Stomach smooth muscle (tissue), 2 donors: Measurements from ENCODE around the gene PDLIM7.

Source experiments
- H3K27ac ChIP-seq: one replicate; pipeline ENCODE4 v1.7.0; 2013; ENCODE audit warnings: mild to moderate bottlenecking, low read length, inconsistent platforms
- H3K27me3 ChIP-seq, 2 donors: one replicate each; pipeline ENCODE4 v1.7.0; 2013; ENCODE audit warnings: low read length in 2 of 2; ENCODE audit not compliant: insufficient read depth in 2 of 2, control insufficient read depth in 1 of 2
- H3K36me3 ChIP-seq, 2 donors: one replicate each; pipeline ENCODE4 v1.7.0; 2013; ENCODE audit warnings: low read length in 2 of 2; ENCODE audit not compliant: control insufficient read depth in 2 of 2, insufficient read depth in 2 of 2
- H3K4me1 ChIP-seq: one replicate; pipeline ENCODE4 v1.7.0; 2013; ENCODE audit warnings: low read length; ENCODE audit not compliant: control insufficient read depth, insufficient read depth
- H3K4me3 ChIP-seq, 2 donors: one replicate each; pipeline ENCODE4 v1.7.0; 2013; ENCODE audit warnings: low read length in 2 of 2
- H3K9ac ChIP-seq, 2 donors: one replicate each; pipeline ENCODE4 v1.7.0; 2013; ENCODE audit warnings: low read length in 2 of 2, mild to moderate bottlenecking in 1 of 2
- H3K9me3 ChIP-seq, 2 donors: one replicate each; pipeline ENCODE4 v1.7.0; 2013; ENCODE audit warnings: low read length in 2 of 2; ENCODE audit not compliant: control insufficient read depth in 2 of 2
- donor health status: healthy.
- donor health status: Pancreatic carcinoma.

PDLIM7 gene

DNA sequence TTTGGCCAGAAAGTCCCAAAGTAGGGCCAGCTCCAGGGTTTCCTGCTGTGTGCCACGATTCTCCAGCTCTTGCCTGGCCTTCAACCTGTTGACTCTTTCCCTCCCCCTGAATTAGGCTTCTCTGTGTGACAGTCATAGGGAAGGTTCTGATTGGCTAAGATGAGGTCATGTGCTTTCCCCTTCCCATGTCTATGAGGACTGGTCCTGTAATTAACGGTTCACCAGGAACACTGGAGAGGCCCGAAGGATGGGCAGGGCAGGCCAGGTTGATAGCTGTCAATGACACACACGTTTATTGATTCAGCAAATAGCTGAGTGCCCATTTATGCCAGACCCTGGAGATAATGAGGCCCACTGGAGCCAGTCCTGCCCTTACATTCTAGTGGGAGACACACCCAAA, 59.8 kb downstream of the PDLIM7 start:
- H3K36me3 ChIP-seq: peaks cover 18 to 33% of the 10 kb centered on the region in 2 donors
- H3K4me3 ChIP-seq: no peak overlapping the region
- H3K9me3 ChIP-seq: no peaks in the 10 kb centered on the region
- H3K4me1 ChIP-seq: peaks cover 3% of the 10 kb centered on the region
- H3K27me3 ChIP-seq: no peaks in the 10 kb centered on the region
- no peak overlapping the region for H3K27ac ChIP-seq
- H3K9ac ChIP-seq: no peak overlapping the region

DNA sequence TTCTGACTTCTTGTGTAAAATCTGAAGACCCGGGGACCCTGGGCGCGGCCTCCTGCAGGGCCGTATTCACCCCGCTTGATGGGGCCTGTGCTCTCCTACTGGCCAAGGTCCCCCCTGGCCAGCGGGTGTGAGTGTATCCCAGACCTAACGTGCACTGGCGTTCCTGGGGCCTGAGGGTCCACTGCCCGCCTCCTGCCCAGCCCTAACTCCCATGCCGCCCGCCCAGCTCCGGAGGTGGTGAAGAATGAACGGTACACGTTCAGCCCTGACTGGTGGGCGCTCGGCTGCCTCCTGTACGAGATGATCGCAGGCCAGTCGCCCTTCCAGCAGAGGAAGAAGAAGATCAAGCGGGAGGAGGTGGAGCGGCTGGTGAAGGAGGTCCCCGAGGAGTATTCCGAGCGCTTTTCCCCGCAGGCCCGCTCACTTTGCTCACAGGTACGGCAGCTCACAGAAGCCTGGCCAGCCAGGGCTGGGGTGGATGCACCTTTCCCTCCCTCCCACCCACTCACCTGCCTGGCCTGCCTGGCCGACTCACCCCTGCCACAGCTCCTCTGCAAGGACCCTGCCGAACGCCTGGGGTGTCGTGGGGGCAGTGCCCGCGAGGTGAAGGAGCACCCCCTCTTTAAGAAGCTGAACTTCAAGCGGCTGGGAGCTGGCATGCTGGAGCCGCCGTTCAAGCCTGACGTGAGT, 61.4 kb downstream of the PDLIM7 start:
- peaks cover 18 to 40% of the 10 kb centered on the region in 2 donors for H3K36me3 ChIP-seq
- H3K4me1 ChIP-seq: peaks cover 16% of the 10 kb centered on the region

DNA sequence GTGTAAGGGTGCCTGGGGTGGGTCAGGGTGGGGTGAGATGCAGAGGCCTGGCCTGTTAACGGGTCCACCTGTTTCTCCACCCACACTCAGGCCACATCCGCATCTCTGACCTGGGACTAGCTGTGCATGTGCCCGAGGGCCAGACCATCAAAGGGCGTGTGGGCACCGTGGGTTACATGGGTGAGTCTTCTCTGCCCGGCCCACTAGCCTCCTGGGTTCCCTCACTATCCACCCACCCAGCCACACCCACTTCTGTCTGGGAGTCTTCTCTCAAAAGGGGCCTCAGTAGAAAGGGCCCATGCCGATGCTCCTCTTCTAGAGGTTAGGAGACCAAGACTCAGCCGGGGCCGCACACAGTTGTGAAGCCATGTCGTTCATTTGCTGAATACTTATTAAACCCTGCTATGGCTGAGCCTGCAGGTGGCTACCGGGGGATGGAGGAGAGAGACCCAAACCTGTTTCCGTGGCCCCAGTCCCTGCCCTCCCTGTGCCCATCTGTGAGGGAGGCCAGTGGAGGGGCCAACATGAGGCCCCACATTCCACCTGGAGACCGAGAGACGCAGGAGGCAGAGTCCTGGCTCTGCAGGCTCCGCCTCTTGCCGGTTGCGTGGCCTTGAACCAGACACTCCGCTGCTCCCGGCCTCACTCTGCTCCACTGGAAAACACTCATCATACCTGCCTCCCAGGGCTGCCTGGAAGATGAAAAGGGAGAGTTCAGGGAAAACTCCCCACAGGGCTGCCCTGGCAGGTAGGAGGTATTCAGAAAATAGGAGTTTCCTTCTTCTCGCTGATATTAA, 62.3 kb downstream of the PDLIM7 start:
- no peak overlapping the region for H3K4me3 ChIP-seq
- H3K27ac ChIP-seq: no peak overlapping the region
- H3K36me3 ChIP-seq: peaks cover 18 to 40% of the 10 kb centered on the region in 2 donors
- H3K4me1 ChIP-seq: peaks cover 20% of the 10 kb centered on the region
- H3K27me3 ChIP-seq: no peaks in the 10 kb centered on the region
- H3K9me3 ChIP-seq: no peaks in the 10 kb centered on the region
- H3K9ac ChIP-seq: no peak overlapping the region

More for the DNA sequence above, 61.4 kb downstream of the PDLIM7 start:
- H3K9me3 ChIP-seq: no peaks in the 10 kb centered on the region
- H3K4me3 ChIP-seq: no peak overlapping the region
- no peaks in the 10 kb centered on the region for H3K27me3 ChIP-seq
- H3K9ac ChIP-seq: no peak overlapping the region
- no peak overlapping the region for H3K27ac ChIP-seq

DNA sequence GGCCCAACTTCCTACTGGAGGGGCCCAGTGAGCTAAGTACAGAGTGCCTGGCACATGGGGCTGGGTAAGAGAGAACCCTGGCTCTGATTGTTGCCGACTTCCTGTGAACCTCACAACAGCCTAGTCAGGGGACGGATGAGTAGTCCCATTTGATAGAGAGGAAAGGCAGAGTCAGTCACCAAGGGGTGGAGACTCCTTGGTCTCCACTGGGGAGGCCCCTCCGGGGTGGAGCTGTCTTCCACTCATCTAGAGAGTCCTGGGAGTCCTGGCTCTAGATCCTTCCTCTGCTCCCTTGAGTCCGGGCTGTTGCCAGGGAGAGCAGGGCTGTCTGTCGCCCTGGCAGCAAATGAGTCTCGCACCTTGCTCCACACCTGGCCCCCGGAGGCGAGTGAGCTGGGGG, 63.0 kb downstream of the PDLIM7 start:
- H3K36me3 ChIP-seq: peaks cover 18 to 39% of the 10 kb centered on the region in 2 donors
- H3K4me3 ChIP-seq: no peak overlapping the region
- peaks cover 20% of the 10 kb centered on the region for H3K4me1 ChIP-seq
- H3K9ac ChIP-seq: no peak overlapping the region
- H3K27me3 ChIP-seq: no peaks in the 10 kb centered on the region
- H3K9me3 ChIP-seq: no peaks in the 10 kb centered on the region
- H3K27ac ChIP-seq: no peak overlapping the region

DNA sequence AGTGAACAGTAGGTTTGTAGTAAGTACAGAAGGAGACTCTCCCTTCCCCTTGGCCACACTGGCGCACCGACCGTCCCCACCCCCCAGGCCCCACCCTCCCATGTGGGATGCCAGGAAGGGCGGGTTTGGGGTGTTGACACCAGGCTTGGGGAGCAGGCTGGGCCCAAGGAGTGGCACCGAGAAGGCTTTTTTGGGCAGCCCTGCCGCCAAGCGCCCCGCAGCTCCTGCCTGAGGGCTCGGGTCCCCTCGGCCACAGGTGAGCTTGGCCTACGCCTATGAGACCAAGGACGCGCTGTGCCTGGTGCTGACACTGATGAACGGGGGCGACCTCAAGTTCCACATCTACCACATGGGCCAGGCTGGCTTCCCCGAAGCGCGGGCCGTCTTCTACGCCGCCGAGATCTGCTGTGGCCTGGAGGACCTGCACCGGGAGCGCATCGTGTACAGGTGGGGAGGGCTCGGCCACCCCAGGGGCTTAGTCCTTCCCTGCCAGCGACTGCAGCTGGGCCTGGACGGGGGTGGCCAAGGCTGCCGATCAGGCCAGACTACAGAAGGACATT, 63.7 kb downstream of the PDLIM7 start:
- no peaks in the 10 kb centered on the region for H3K27me3 ChIP-seq
- H3K4me1 ChIP-seq: peaks cover 23% of the 10 kb centered on the region
- H3K27ac ChIP-seq: no peak overlapping the region
- H3K9me3 ChIP-seq: no peaks in the 10 kb centered on the region
- no peak overlapping the region for H3K9ac ChIP-seq
- H3K36me3 ChIP-seq: peaks cover 18 to 39% of the 10 kb centered on the region in 2 donors
- no peak overlapping the region for H3K4me3 ChIP-seq
